GM12878 (cell line): ENCODE data around the gene HIRA. TPM values are rescaled to one million over a fixed set of nuclear protein-coding genes. Genes with fewer than 3 reads are reported as not detected.
A peak's percentile ranks its signal among the peaks of the same experiment; 100 is the strongest.

Source experiments
- ATF2 ChIP-seq: IDR thresholded peaks from 2 replicates; pipeline ENCODE4 v1.6.1; 2012; ENCODE audit warnings: low read length, inconsistent platforms
- BHLHE40 ChIP-seq, 2 experiments: fragments of 450-650 bp in 1 of 2; IDR thresholded peaks; 2 replicates each; pipeline ENCODE4 v1.6.1; 2011 to 2017; ENCODE audit warnings: low read depth in 2 of 2, borderline replicate concordance in 1 of 2, improper control_type of control experiment in 1 of 2, low read length in 1 of 2, mild to moderate bottlenecking in 1 of 2
- BMI1 ChIP-seq: fragments of 450-650 bp; IDR thresholded peaks from 2 replicates; pipeline ENCODE4 v1.6.1; 2016; ENCODE audit warnings: mild to moderate bottlenecking, moderate library complexity, borderline replicate concordance
- EGR1 ChIP-seq, 2 experiments: IDR thresholded peaks; 1 replicate in 1 of 2; 2 replicates in 1 of 2; pipeline ENCODE4 v1.6.1; 2011 to 2012; ENCODE audit warnings: low read depth in 2 of 2, low read length in 2 of 2, borderline replicate concordance in 1 of 2, mild to moderate bottlenecking in 1 of 2, moderate library complexity in 1 of 2
- EP300 ChIP-seq, 2 experiments: fragments of 150-350 bp in 1 of 2; IDR thresholded peaks; 2 replicates each; pipeline ENCODE4 v1.6.1; 2011 to 2012; ENCODE audit warnings: low read depth in 2 of 2, low read length in 2 of 2, borderline replicate concordance in 1 of 2, improper control_type of control experiment in 1 of 2, inconsistent platforms in 1 of 2; ENCODE audit not compliant: control insufficient read depth in 1 of 2
- ETV6 ChIP-seq, 2 experiments: fragments of 450-650 bp in 1 of 2; IDR thresholded peaks in 1 of 2; conservative IDR thresholded peaks in 1 of 2; 2 replicates each; pipeline ENCODE4 v1.6.1; 2014; ENCODE audit warnings: antibody characterized with exemption in 1 of 2, borderline replicate concordance in 1 of 2, low read depth in 1 of 2, mild to moderate bottlenecking in 1 of 2, moderate library complexity in 1 of 2
- HDGF ChIP-seq: fragments of 450-650 bp; IDR thresholded peaks from 2 replicates; pipeline ENCODE4 v1.6.1; 2016; ENCODE audit warnings: antibody characterized with exemption
- JUNB ChIP-seq: IDR thresholded peaks from 2 replicates; pipeline ENCODE4 v1.6.1; 2016; ENCODE audit warnings: antibody characterized with exemption, mild to moderate bottlenecking
- NR2F1 ChIP-seq: fragments of 450-650 bp; conservative IDR thresholded peaks from 2 replicates; pipeline ENCODE4 v1.6.1; 2017; ENCODE audit warnings: mild to moderate bottlenecking
- POLR2AphosphoS2 ChIP-seq: IDR thresholded peaks from 2 replicates; pipeline ENCODE4 v1.6.1; 2011; ENCODE audit warnings: low read depth, mild to moderate bottlenecking, low read length, improper control_type of control experiment, moderate library complexity
- TARDBP ChIP-seq: IDR thresholded peaks from 2 replicates; pipeline ENCODE4 v1.6.1; 2016; ENCODE audit warnings: borderline replicate concordance
- ZBED1 ChIP-seq: IDR thresholded peaks from 2 replicates; pipeline ENCODE4 v1.6.1; 2016; ENCODE audit warnings: borderline replicate concordance
- polyA plus RNA-seq, 11 experiments: library from polyadenylated mRNA; depleted of rRNA in 4 of 11; unstranded in 6 of 11; stranded (reverse) in 5 of 11; fragments of >200 nt; fragmentation: Nextera tagmentation in 4 of 11; fragmentation: Illumina TruSeq in 1 of 11; extraction: Ambion mirVana in 4 of 11; extraction: Trizol in 1 of 11; gene quantifications; 1 replicate in 1 of 11; 2 replicates in 10 of 11; pipeline versions ENCODE4 v1.2.1 to v1.2.3, GENCODE V29; 2011 to 2016; ENCODE audit warnings: inconsistent platforms in 2 of 11, missing spikeins in 2 of 11, low read depth in 1 of 11
- total RNA-seq, 4 experiments: library from RNA; depleted of rRNA in 3 of 4; stranded (reverse); fragments of >200 nt in 3 of 4; fragmentation: Illumina TruSeq in 1 of 4; extraction: Trizol in 1 of 4; gene quantifications; 2 replicates each; pipeline versions ENCODE4 v1.2.1 to v1.2.3, GENCODE V29; 2013 to 2021
- TF ChIP-seq, protein P1 (sequence below): fragments of 450-650 bp; IDR thresholded peaks from 2 replicates; pipeline ENCODE4 v1.6.1; 2017; ENCODE audit warnings: low read depth, mild to moderate bottlenecking, moderate library complexity
- TF ChIP-seq, protein P2 (sequence below): fragments of 450-650 bp; IDR thresholded peaks from 2 replicates; pipeline ENCODE4 v1.6.1; 2017; ENCODE audit warnings: mild to moderate bottlenecking, low read depth, inconsistent platforms; ENCODE audit not compliant: poor library complexity, severe bottlenecking

The HIRA gene
- total and polyA plus RNA-seq, 10 of the 15 experiments (the other 5 are each of a cell fraction or from before 2014, with no cell fraction given), result 0.34 to 32.7 (median 14.5) TPM

GRCh38 chr22:19361501-19362103 lies 69.9 kb downstream of the HIRA start (continued):
- TF ChIP-seq ATF2 (peak; percentile 94), JUNB (0 out of 2 replicates have a peak, but pooled peaks have one; percentile 36), EP300 (IDR thresholded peaks at IDR 0.05; ENCODE audit: borderline replicate concordance in 1 of 2, control insufficient read depth in 1 of 2, low read depth in 2 of 2, low read length in 2 of 2) (peak in 1 of 2 experiments; percentile 55; a peak in 1 of 4 replicates), NR2F1 (peak; percentile 83), TARDBP (no peak), ETV6 (conservative IDR thresholded peaks at IDR 0.05 in 1 of 2, IDR thresholded peaks at IDR 0.05 in 1 of 2; ENCODE audit: borderline replicate concordance in 1 of 2, low read depth in 1 of 2) (peak in 1 of 2 experiments; percentile 30; a peak in 1 of 4 replicates), EGR1 (IDR thresholded peaks at IDR 0.05; ENCODE audit: borderline replicate concordance in 1 of 2, low read depth in 2 of 2, low read length in 2 of 2) (no peak), BHLHE40 (IDR thresholded peaks at IDR 0.05; ENCODE audit: borderline replicate concordance in 1 of 2, low read depth in 2 of 2, low read length in 1 of 2) (no peak), BMI1 (no peak), ZBED1 (no peak), HDGF (0 out of 2 replicates have a peak, but pooled peaks have one; percentile 33), POLR2AphosphoS2 (no peak)
- TF ChIP-seq, protein P1, sequence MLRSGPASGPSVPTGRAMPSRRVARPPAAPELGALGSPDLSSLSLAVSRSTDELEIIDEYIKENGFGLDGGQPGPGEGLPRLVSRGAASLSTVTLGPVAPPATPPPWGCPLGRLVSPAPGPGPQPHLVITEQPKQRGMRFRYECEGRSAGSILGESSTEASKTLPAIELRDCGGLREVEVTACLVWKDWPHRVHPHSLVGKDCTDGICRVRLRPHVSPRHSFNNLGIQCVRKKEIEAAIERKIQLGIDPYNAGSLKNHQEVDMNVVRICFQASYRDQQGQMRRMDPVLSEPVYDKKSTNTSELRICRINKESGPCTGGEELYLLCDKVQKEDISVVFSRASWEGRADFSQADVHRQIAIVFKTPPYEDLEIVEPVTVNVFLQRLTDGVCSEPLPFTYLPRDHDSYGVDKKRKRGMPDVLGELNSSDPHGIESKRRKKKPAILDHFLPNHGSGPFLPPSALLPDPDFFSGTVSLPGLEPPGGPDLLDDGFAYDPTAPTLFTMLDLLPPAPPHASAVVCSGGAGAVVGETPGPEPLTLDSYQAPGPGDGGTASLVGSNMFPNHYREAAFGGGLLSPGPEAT, result peak; percentile 78; the same call in 1 of the 2 replicates
- TF ChIP-seq, protein P2, sequence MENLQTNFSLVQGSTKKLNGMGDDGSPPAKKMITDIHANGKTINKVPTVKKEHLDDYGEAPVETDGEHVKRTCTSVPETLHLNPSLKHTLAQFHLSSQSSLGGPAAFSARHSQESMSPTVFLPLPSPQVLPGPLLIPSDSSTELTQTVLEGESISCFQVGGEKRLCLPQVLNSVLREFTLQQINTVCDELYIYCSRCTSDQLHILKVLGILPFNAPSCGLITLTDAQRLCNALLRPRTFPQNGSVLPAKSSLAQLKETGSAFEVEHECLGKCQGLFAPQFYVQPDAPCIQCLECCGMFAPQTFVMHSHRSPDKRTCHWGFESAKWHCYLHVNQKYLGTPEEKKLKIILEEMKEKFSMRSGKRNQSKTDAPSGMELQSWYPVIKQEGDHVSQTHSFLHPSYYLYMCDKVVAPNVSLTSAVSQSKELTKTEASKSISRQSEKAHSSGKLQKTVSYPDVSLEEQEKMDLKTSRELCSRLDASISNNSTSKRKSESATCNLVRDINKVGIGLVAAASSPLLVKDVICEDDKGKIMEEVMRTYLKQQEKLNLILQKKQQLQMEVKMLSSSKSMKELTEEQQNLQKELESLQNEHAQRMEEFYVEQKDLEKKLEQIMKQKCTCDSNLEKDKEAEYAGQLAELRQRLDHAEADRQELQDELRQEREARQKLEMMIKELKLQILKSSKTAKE, result peak; percentile 41
- TF ChIP-seq, all 136 proteins: peak for 28
